ENCODE measurements around the gene ABO.
A peak's percentile ranks its signal among the peaks of the same experiment; 100 is the strongest.
"Not testable (repeated sequence)": the region's sequence is repeated elsewhere in the genome, so short reads cannot be mapped to it uniquely, and the experiment has no call there.

Gene ABO

GRCh38 chr9:133239533-133240090 lies 35.4 kb downstream of the ABO start:
- no peak for DNase-seq

DNA sequence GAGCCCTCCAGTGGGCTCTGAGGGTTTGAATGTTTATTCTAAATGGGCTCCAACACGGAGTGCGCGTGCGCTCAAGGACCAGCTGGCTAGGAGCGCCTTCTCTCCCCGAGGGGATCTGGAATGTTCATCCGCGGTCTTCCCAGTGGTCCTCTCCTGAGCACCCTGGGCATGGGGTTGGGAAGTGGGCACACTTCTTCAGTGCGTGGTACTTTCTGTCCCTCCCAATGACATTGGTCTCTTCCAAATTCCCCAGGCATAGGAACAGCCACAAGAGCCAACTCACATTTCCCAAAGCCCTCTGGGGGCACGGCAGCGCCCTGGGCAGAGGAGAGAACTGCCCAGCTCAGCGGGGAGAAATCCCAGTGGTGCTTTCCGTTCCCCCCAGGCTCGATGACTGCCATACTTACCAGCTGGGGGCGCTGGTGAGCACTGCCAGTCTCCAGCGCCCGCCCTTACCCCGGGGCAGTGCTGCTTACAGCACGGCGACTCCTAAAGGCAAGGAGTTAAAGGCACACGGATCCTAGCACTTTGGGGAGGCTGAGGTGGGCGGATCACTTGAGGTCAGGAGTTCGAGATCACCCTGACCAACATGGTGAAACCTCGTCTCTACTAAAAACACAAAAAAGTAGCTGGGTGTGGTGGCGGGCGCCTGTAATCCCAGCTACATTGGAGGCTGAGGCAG lies 36.0 kb downstream of the ABO start:
- DNase-seq: peak; percentile 14 to 32 (median 23)

DNA sequence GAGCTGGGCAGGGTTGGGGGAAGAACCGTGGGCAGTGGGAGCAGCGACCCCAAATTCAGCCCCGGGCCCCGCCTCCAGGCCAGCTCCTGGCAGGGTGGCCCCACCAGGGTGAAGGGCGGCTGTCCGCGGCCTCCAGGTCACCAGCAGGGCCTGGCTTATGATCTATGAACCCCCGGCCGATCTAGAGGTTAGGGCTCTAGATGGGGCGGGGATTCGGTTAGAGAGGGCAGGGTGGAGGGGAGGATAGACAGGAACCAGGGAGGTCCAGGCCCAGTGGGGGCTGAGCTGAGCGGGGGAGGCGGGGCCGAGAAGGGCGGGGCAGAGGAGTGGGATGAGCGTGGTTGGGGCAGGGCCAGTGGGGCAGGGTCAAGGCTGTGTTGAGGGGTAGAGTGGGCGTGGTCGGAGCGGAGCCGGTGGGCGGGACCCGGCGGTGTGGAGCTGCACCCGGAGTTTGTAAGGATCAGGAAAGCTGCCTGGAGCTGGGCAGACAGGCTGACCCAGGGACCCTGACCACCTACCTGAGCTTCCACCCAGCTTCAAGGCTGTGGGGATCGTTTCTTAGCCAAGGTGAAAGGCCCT lies 36.6 kb downstream of the ABO start:
- DNase-seq: no peak

- no peak for DNase-seq
These were observed 37.8 kb downstream of the ABO start for GRCh38 chr9:133237035-133237731.

DNA sequence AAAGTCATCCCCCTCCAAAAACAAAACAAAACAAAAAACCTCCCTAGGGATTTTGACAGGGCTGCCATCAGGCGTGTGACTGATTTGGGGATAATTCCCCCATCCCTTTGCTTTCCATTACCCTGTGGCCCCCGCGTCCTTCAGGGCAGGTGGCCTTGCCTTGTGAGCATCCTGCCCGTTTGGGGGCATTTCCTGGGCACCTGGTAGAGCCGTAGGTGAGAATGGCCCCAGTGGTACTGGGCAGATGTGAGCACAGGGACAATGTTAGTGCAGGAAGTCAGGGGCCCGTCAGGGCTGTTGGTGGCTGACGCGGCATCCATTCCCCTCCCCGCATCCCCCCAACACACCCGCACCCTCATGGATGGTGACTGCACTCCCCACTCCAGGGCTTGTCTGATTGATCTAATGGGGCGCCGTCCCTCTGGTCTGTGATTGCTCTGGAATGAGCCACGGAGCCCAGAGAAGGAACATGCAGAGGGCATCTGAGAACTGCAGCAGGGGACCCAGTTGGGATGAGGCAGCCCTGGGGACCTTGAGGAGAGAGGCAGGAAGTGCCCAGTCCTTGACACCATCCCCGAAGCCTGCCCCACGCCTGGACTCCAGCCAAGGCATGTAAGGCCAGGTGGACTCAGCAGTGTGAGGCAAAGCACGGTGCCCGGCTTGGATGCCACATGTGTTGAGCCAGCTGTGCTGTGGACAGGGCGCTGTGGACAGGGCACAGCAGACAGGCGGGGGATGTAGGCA lies 38.5 kb downstream of the ABO start:
- DNase-seq: not testable (repeated sequence)

- DNase-seq: no peak
These were observed 39.3 kb downstream of the ABO start for GRCh38 chr9:133235549-133236222.

GRCh38 chr9:133234577-133235322 lies 40.3 kb downstream of the ABO start:
- DNase-seq: no peak

- DNase-seq: no peak
These were observed 41.1 kb downstream of the ABO start for GRCh38 chr9:133233681-133234432.

DNA sequence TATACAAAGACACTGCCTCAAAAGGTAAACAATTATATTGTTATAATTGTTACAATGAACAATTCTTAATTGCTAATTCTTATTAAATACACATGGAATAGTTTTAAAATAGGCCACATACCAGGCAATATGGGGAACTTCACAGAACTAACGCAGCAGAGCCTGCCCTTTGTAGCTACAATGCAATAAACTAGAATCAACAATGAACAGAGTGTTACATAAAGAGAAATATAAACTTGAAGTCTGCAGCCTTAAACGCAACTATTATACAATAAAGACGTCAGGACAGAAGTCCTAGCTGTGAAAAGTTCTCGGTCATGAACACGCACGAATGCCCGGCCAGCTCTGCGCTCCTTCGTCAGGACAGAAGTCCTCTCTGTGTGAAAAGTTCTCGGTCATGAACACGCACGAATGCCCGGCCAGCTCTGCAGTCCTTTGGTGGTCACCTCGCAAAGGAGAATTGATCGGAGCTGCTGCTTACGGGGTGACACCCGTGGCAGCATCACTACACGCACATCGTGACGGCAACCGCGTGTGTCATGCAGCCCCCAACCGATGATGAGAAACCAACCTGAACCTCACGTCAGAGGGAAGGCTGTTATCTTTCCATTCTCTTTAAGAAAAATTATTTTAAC lies 43.0 kb downstream of the ABO start:
- DNase-seq: not testable (repeated sequence)

GRCh38 chr9:133230514-133230913 lies 44.5 kb downstream of the ABO start:
- DNase-seq: not testable (repeated sequence)

- no peak for DNase-seq
These were observed 44.9 kb downstream of the ABO start for GRCh38 chr9:133230093-133230492.

DNA sequence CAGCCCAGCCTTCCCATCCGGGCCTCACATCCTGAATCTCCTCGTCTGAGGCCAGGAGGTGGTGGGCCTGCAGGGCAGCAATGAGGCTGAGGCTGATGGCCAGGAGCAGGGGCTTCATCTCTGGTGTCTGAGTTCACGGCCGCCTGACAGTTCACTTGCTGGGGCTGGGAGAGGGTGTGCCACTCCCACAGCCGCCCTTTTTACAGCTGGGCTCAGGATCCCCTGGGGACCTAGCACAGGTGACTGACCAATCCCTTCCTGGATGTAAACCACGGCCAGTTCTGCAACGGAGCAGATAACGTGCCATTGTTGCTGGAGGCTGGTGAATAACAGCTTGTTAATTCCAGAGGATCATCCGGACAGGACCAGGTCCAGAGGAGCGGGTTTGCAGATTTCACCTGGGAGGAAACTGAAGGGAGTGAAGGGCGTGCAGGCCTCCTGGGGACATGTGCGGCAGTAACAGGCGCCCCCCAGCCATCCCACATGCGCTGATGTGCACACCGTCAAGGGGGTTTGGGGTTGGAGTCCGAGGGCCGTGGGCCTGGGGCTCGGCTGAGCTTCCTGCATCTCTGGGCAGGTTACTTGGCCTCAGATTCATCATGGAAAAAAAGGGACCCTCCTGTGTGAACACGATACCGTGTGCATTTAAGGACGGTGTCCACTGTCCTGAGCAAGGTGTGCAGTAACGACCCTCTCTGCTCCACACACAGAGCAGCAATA lies 46.4 kb downstream of the ABO start:
- not testable (repeated sequence) for DNase-seq

DNA sequence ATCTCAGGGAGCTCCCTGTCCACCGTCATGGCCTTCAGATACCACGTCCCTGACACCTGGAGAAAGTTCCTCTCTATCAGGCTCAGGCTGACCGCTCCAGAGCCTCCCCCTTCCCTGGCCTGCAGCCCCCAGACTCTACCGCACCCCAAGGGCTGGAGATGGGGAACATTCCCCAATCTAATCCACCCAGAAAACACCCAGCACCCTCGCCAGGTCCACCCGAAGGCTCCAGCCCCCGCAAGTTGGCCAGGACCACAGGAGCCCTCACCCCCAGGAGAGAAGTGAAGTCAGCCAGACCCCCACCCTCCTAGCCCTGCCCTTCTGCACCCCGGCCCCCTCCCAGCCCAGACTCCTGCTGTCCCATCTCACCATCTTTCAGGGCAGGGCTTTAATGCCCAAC lies 47.0 kb downstream of the ABO start:
- not testable (repeated sequence) for DNase-seq

DNA sequence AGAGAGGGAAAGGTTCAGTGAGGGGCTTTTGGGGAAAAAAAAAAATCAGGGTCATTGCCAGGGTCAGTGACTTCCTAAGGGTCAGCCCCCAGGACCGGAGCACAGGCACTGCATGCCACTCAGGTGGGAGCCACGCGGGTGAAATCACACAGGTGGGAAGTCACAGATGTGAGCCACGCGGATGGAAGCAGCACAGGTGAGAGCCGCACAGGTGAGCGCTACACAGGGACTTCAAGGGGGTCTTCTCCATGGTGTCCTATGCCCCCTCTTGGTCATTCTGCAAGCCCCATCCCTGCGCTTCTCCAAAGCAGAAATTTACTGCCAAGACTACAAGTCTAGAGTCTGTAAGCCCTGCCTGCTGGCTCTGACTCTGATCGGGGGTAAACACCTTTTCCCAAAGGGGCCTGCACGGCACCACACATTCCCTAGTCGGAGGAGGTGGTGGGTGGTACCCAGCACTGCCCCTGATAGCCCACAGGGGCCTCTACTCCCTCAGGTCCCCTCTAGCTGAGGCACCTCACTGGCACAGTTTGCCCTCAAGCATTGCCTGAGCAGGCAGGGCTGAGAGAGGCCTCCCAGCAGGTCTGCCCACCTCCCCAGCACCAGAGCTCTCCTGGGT lies 47.6 kb downstream of the ABO start:
- no peak for DNase-seq

- DNase-seq: no peak
These were observed 48.5 kb downstream of the ABO start for GRCh38 chr9:133226219-133227171.

DNA sequence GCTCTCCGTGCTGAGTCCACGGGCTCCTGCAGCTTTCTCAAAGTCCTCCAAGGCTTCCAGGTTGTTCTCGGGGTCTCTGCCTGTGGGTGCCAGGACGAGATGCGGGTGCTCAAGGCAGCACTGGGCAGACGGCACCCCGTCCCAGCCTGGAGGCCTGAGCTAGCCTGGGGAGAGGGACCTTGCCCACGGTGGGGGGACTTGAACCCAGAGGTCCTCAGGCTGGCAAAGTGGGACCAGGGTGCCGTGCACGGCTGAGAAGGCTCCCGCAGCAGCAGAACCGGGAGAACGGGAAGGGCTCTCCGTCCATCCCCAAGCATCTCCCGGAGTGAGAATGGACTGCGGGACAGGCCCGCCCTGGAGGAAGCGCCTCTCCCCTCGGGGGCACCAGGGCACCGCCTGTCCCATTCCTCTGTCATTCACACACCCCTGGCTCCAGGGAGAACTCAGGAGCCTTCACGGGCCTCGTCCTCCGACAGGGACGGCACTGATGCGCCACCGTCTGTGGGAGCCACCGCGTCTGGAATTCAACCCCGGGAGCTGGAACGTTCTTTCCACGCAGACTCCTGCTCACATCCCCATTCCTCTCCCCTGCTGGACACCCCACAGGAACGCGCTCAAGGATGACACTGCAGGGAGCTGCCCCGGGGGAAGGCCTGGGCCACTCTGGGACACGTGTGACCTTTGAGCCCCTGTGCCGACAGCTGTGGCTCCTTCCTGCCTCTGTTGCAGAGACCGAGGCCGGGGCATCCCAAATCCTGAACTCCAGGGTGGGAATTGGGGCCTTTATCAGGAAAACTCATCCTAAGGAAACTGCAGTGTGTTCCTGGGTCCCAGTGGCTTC lies 49.6 kb downstream of the ABO start:
- DNase-seq: no peak

- DNase-seq: no peak
These were observed 50.2 kb downstream of the ABO start for GRCh38 chr9:133224762-133225161.

Measured in activated CD4-positive, CD25-positive, alpha-beta regulatory T cell (primary cell).